Neural cell (in vitro differentiated cells): ENCODE data around the gene DPP6.

Source experiments
- EZH2 ChIP-seq: fragments of 200-600, 300-800 bp; shearing (Covaris generic), sonication (generic); IDR thresholded peaks from 2 replicates; pipeline ENCODE4 v1.6.1; 2014; ENCODE audit warnings: antibody characterized with exemption, low read length, borderline replicate concordance, mild to moderate bottlenecking; ENCODE audit not compliant: insufficient read depth, poor library complexity, severe bottlenecking
- TF ChIP-seq, protein P1 (sequence below): fragments of 450-650 bp; IDR thresholded peaks from 2 replicates; pipeline ENCODE4 v1.5.1; 2014; ENCODE audit warnings: antibody characterized with exemption, mild to moderate bottlenecking, moderate library complexity; ENCODE audit not compliant: poor library complexity, severe bottlenecking

GRCh38 chr7:154841731-154842331 is 789.6 kb downstream of the DPP6 start:
- TF ChIP-seq, protein P1, sequence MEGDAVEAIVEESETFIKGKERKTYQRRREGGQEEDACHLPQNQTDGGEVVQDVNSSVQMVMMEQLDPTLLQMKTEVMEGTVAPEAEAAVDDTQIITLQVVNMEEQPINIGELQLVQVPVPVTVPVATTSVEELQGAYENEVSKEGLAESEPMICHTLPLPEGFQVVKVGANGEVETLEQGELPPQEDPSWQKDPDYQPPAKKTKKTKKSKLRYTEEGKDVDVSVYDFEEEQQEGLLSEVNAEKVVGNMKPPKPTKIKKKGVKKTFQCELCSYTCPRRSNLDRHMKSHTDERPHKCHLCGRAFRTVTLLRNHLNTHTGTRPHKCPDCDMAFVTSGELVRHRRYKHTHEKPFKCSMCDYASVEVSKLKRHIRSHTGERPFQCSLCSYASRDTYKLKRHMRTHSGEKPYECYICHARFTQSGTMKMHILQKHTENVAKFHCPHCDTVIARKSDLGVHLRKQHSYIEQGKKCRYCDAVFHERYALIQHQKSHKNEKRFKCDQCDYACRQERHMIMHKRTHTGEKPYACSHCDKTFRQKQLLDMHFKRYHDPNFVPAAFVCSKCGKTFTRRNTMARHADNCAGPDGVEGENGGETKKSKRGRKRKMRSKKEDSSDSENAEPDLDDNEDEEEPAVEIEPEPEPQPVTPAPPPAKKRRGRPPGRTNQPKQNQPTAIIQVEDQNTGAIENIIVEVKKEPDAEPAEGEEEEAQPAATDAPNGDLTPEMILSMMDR, result no peak
- no peak for TF ChIP-seq EZH2
